BLaER1 treated with 17β-estradiol and CSF1 and Interleukin-3, amounts not matched to agents 10 nM and 100 nM (cell line): ENCODE measurements around the gene AMELX.

ENCODE experiments used
- H3K27ac ChIP-seq, 11 experiments: shearing (Covaris generic); formaldehyde crosslinking; 2 replicates each; pipeline ENCODE4 v1.8.1; 2022
- H3K27me3 ChIP-seq, 11 experiments: shearing (Covaris generic); formaldehyde crosslinking; 2 replicates each; pipeline ENCODE4 v1.8.1; 2022
- H3K36me3 ChIP-seq, 11 experiments: shearing (Covaris generic); formaldehyde crosslinking; 2 replicates each; pipeline ENCODE4 v1.8.1; 2022
- H3K4me1 ChIP-seq, 10 experiments: shearing (Covaris generic); formaldehyde crosslinking; 2 replicates each; pipeline ENCODE4 v1.8.1; 2022
- H3K4me2 ChIP-seq, 11 experiments: shearing (Covaris generic); formaldehyde crosslinking; 2 replicates each; pipeline ENCODE4 v1.8.1; 2022
- H3K4me3 ChIP-seq, 10 experiments: shearing (Covaris generic); formaldehyde crosslinking; 2 replicates each; pipeline ENCODE4 v1.8.1; 2022
- H3K9ac ChIP-seq, 11 experiments: shearing (Covaris generic); formaldehyde crosslinking; 2 replicates each; pipeline ENCODE4 v1.8.1; 2022
- H3K9me3 ChIP-seq, 11 experiments: shearing (Covaris generic); formaldehyde crosslinking; replicated peaks in 1 of 11; 2 replicates each; pipeline ENCODE4 v1.8.1; 2022
- H4K20me1 ChIP-seq, 11 experiments: shearing (Covaris generic); formaldehyde crosslinking; 2 replicates each; pipeline ENCODE4 v1.8.1; 2022
- Cebpa-rat ChIP-seq, 11 experiments: shearing (Covaris generic); IDR thresholded peaks; 2 replicates each; pipeline ENCODE4 v1.8.1; 2022

The AMELX gene

GRCh38 chrX:11287505-11287904 is 5.7 kb upstream of the AMELX start:
- Histone ChIP-seq H3K27me3 (peaks cover 98 to 100% (median 100%) of the 10 kb centered on the region in 11 experiments), H3K36me3 (no peaks in the 10 kb centered on the region), H3K4me2 (no peak overlapping the region), H3K4me3 (no peak overlapping the region), H3K9ac (no peak overlapping the region), H3K4me1 (peaks cover 0 to 6% (median 0%) of the 10 kb centered on the region in 10 experiments; a peak in 1 of 20 replicates), H3K27ac (no peak overlapping the region), H3K9me3 (no peaks in the 10 kb centered on the region), H4K20me1 (peaks cover 0 to 3% (median 0%) of the 10 kb centered on the region in 11 experiments; a peak in 1 of 22 replicates)
- no peak for TF ChIP-seq Cebpa-rat (IDR thresholded peaks at IDR 0.05)

GRCh38 chrX:11290416-11291102 is 2.7 kb upstream of the AMELX start:
- no peaks in the 10 kb centered on the region for H3K36me3 ChIP-seq
- H3K9ac ChIP-seq, result no peak overlapping the region
- H3K4me1 ChIP-seq, result peaks cover 0 to 3% (median 0%) of the 10 kb centered on the region in 10 experiments; a peak in 1 of 20 replicates
- peaks cover 95 to 100% (median 100%) of the 10 kb centered on the region in 11 experiments for H3K27me3 ChIP-seq
- no peak overlapping the region for H3K27ac ChIP-seq
- peaks cover 0 to 7% (median 0%) of the 10 kb centered on the region in 11 experiments; a peak in 1 of 22 replicates for H4K20me1 ChIP-seq
- no peak for TF ChIP-seq Cebpa-rat (IDR thresholded peaks at IDR 0.05)
- H3K4me3 ChIP-seq, result no peak overlapping the region
- no peaks in the 10 kb centered on the region for H3K9me3 ChIP-seq
- no peak overlapping the region for H3K4me2 ChIP-seq

GRCh38 chrX:11296051-11296450 is 2.8 kb downstream of the AMELX start:
- H3K27ac ChIP-seq, result no peak overlapping the region
- no peak for TF ChIP-seq Cebpa-rat (IDR thresholded peaks at IDR 0.05)
- H3K4me1 ChIP-seq, result peaks cover 0 to 9% (median 0%) of the 10 kb centered on the region in 10 experiments; a peak in 1 of 20 replicates
- no peak overlapping the region for H3K4me2 ChIP-seq
- H3K4me3 ChIP-seq, result no peak overlapping the region
- H3K9ac ChIP-seq, result no peak overlapping the region
- peaks cover 0 to 8% (median 0%) of the 10 kb centered on the region in 11 experiments; a peak in 3 of 22 replicates for H4K20me1 ChIP-seq
- no peaks in the 10 kb centered on the region for H3K36me3 ChIP-seq
- H3K27me3 ChIP-seq, result peaks cover 94 to 100% (median 98%) of the 10 kb centered on the region in 11 experiments
- H3K9me3 ChIP-seq, result no peaks in the 10 kb centered on the region

- H3K36me3 ChIP-seq, result no peaks in the 10 kb centered on the region
- H3K4me1 ChIP-seq, result peaks cover 0 to 9% (median 0%) of the 10 kb centered on the region in 10 experiments; a peak in 1 of 20 replicates
- no peak overlapping the region for H3K27ac ChIP-seq
- no peak overlapping the region for H3K4me3 ChIP-seq
- TF ChIP-seq Cebpa-rat (IDR thresholded peaks at IDR 0.05), result no peak
- H3K9ac ChIP-seq, result no peak overlapping the region
- no peak overlapping the region for H3K4me2 ChIP-seq
- H3K27me3 ChIP-seq, result peaks cover 97 to 100% (median 99%) of the 10 kb centered on the region in 11 experiments
- peaks cover 0 to 8% (median 0%) of the 10 kb centered on the region in 11 experiments; a peak in 3 of 22 replicates for H4K20me1 ChIP-seq
- no peaks in the 10 kb centered on the region for H3K9me3 ChIP-seq
These were observed 5.4 kb downstream of the AMELX start for GRCh38 chrX:11298600-11298999.

GRCh38 chrX:11304829-11305228 is 11.6 kb downstream of the AMELX start:
- Histone ChIP-seq H3K36me3 (no peaks in the 10 kb centered on the region), H3K4me1 (no peaks in the 10 kb centered on the region), H3K27me3 (peaks cover 96 to 100% (median 99%) of the 10 kb centered on the region in 11 experiments), H3K4me2 (no peak overlapping the region), H3K4me3 (no peak overlapping the region), H4K20me1 (peaks cover 0 to 5% (median 0%) of the 10 kb centered on the region in 11 experiments; a peak in 3 of 22 replicates), H3K9ac (no peak overlapping the region), H3K9me3 (no peaks in the 10 kb centered on the region), H3K27ac (no peak overlapping the region)
- no peak for TF ChIP-seq Cebpa-rat (IDR thresholded peaks at IDR 0.05)

- no peak overlapping the region for H3K27ac ChIP-seq
- H3K27me3 ChIP-seq, result peaks cover 96 to 100% (median 99%) of the 10 kb centered on the region in 11 experiments
- H3K9me3 ChIP-seq, result no peaks in the 10 kb centered on the region
- H3K4me1 ChIP-seq, result no peaks in the 10 kb centered on the region
- H3K36me3 ChIP-seq, result no peaks in the 10 kb centered on the region
- peaks cover 0 to 5% (median 0%) of the 10 kb centered on the region in 11 experiments; a peak in 3 of 22 replicates for H4K20me1 ChIP-seq
- H3K4me3 ChIP-seq, result no peak overlapping the region
- no peak overlapping the region for H3K9ac ChIP-seq
- H3K4me2 ChIP-seq, result no peak overlapping the region
- no peak for TF ChIP-seq Cebpa-rat (IDR thresholded peaks at IDR 0.05)
These were observed 12.4 kb downstream of the AMELX start for GRCh38 chrX:11305641-11306040.

GRCh38 chrX:11309220-11309619 is 16.0 kb downstream of the AMELX start:
- Histone ChIP-seq H3K4me3 (no peak overlapping the region), H4K20me1 (peaks cover 0 to 5% (median 0%) of the 10 kb centered on the region in 11 experiments; a peak in 3 of 22 replicates), H3K27me3 (peaks cover 94 to 100% (median 100%) of the 10 kb centered on the region in 11 experiments), H3K27ac (no peak overlapping the region), H3K4me1 (no peaks in the 10 kb centered on the region), H3K9me3 (no peaks in the 10 kb centered on the region), H3K9ac (no peak overlapping the region), H3K36me3 (no peaks in the 10 kb centered on the region), H3K4me2 (no peak overlapping the region)
- no peak for TF ChIP-seq Cebpa-rat (IDR thresholded peaks at IDR 0.05)

- no peak for TF ChIP-seq Cebpa-rat (IDR thresholded peaks at IDR 0.05)
- no peak overlapping the region for H3K4me3 ChIP-seq
- no peaks in the 10 kb centered on the region; a peak in 1 of 22 replicates for H4K20me1 ChIP-seq
- no peak overlapping the region for H3K9ac ChIP-seq
- H3K27me3 ChIP-seq, result peaks cover 90 to 100% (median 100%) of the 10 kb centered on the region in 11 experiments
- H3K36me3 ChIP-seq, result no peaks in the 10 kb centered on the region
- H3K4me2 ChIP-seq, result no peak overlapping the region
- no peaks in the 10 kb centered on the region for H3K4me1 ChIP-seq
- H3K27ac ChIP-seq, result no peak overlapping the region
- H3K9me3 ChIP-seq, result peaks cover 0 to 10% (median 0%) of the 10 kb centered on the region in 11 experiments; a peak in 2 of 22 replicates
These were observed 18.5 kb downstream of the AMELX start for GRCh38 chrX:11311706-11312105.

GRCh38 chrX:11319806-11320520 is 26.8 kb downstream of the AMELX start:
- H3K9me3 ChIP-seq, result peaks cover 12 to 22% (median 16%) of the 10 kb centered on the region in 11 experiments; a peak in 19 of 22 replicates
- TF ChIP-seq Cebpa-rat (IDR thresholded peaks at IDR 0.05), result no peak
- no peak overlapping the region for H3K27ac ChIP-seq
- no peaks in the 10 kb centered on the region; a peak in 1 of 22 replicates for H4K20me1 ChIP-seq
- H3K36me3 ChIP-seq, result no peaks in the 10 kb centered on the region
- H3K4me3 ChIP-seq, result no peak overlapping the region
- peaks cover 84 to 100% (median 96%) of the 10 kb centered on the region in 11 experiments for H3K27me3 ChIP-seq
- no peaks in the 10 kb centered on the region for H3K4me1 ChIP-seq
- no peak overlapping the region for H3K9ac ChIP-seq
- no peak overlapping the region for H3K4me2 ChIP-seq
